Measurements from ENCODE around the gene HOXA6. TPM values are rescaled to one million over a fixed set of nuclear protein-coding genes. Genes with fewer than 3 reads are reported as not detected.

Gene HOXA6
- total RNA-seq, 1 donor from 2014 or later: 0.07 TPM

DNA sequence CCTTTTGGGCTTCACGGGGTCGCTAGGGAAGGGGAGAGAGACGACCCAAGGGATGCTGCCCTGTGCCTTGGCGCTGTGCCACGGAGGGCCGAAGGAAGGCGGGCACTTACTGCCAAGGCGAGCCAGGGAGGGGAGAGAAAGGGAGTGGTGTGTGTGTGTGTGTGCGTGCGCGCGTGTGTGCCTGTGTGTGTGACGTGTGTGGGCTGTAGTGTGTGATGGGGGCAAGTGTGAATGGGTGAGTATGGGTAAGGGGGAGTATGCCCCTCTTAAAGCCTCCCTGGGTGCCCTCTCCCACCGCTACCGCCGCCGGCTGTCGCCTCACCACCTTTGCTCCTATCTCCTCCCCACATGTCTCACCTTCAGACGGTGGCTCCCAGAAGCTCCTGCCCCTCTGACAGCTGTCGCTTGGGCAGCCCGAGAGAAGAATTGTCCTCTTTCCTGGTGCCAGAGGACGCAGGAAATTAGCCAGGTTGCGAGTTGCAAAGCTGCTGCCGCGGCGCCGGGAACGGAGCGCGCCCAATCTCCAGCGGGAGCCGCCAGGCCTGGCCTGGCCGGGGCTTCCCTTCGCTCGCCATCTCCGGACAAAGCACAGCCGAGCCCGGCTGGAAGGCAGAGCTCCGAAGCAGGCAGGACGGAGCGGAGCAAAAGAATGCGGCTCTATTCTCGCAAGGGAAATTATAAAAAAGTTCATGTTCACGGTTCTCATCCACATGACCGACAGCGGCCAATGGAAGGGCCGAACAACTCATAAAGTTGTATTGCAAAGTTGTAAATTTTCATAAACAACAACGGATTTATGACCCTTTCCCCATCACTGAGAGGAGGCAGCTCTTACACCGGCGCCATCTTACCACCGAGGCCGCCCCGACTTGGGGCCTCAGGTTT is 4.6 kb upstream of the HOXA6 start, which contains the start of gene HOXA3:
Gene HOXA3, minus strand, starts transcription at position 653 of the 885 bp plus-strand sequence. CDS start 41,943 bp downstream, outside the sequence.
- DNase-seq (ENCODE audit: low read depth, low spot score): no peak

GRCh38 chr7:27151341-27151930 is 3.9 kb upstream of the HOXA6 start:
- no peak for DNase-seq (ENCODE audit: low read depth, low spot score)

DNA sequence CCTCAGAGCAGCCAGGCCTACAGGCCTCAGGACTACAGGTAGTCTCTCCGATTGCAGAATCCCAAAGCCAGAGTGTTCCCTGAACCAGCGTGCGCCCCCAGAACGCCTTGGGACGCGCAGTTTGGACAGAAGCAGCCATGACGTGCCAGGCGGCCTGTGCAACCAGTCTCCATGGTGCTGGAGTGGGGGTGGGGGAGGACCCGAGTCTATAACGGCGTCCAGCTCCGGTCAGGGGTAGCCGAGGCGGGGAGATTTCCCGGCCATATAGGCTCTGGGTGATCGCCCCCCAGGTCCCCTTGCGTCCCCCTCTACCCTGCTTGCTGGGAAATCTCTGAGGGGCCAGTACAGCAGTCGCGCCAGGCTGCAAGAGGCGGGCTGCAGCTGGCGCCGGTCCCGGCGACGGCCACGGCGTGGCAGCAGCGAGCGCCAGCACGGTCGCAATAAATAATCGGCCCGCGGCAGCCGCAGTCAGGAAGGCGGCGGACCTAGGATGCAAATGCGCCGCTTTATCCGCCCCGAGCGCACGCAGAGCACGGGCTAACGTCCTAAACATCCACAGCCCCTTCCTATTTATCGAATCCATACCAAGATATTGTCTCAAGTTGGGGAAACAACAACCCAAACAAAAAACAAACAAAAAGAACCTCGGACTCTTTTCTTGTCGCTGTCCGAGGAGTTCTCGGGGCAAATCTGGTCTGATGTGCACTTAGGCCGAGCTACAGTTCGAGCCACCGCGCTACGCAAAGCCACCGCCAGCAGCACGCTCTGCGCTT is 3.2 kb upstream of the HOXA6 start:
- DNase-seq (ENCODE audit: low read depth, low spot score): no peak

GRCh38 chr7:27149842-27150567 is 2.4 kb upstream of the HOXA6 start:
- no peak for DNase-seq (ENCODE audit: low read depth, low spot score)

GRCh38 chr7:27148756-27149641 is 1.4 kb upstream of the HOXA6 start:
- no peak for DNase-seq (ENCODE audit: low read depth, low spot score)

- DNase-seq (ENCODE audit: low read depth, low spot score): no peak
Measured at GRCh38 chr7:27148031-27148755, 619 bp upstream of the HOXA6 start.

DNA sequence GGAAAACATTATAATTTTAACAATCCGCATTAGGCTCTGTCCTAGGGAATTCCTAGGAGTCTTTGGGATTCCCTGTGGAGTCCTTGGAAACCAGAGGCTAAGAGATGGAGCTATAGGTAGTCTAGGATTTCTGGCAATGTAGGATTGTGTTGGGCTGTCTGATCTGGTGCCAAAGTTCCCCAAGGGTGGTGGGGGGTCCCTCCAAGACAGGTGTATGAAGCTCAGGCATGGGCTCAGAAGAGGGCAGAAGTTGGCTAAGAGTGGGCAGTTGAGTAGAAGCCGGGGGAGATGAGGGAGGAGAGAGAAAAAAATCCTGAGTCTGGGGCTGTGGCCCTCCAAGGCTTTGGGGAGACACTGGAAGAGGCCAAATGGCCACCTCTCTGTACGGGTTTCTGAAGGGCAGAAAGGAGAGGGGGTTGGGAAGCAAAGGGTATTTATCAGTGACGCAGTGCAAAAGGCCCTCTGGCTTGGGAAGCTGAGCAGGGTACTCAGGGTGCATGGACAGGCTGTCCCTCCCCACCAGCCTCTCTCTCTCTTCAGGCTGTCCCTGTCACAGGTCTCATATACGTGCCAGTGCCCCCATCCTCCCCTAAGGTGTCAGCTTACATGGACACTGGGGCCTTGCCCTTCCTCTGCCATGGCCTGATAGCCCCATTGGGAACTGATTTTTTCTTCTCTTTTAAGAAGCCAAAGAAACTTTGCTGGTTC is 929 bp downstream of the HOXA6 start:
- DNase-seq (ENCODE audit: low read depth, low spot score): no peak

DNA sequence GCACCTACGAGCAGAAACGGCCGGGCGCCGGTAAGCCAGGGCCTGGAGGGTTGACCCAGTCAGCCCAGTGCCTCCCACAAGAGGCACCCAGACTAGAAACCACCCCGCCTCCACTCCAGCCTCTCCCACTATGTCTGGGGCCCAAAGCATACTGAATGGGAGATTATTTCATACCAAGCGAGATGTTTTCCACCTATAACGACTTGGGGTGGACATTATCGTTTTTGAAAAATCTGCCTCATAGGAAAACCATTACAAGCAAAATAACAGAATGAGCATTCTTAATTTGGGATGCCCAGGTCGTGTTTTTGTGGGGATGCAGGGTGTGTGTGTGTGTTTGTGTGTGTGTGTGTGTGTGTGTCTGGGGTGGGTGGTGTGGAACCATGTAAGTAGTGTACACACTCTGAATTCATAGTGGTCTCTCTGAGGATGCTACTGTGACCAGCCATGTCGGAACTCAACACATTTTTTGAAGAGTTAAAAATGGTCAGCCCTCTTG is 1.6 kb downstream of the HOXA6 start:
- no peak for DNase-seq (ENCODE audit: low read depth, low spot score)

- DNase-seq (ENCODE audit: low read depth, low spot score): no peak
Measured at GRCh38 chr7:27145165-27145913, 2.2 kb downstream of the HOXA6 start.

DNA sequence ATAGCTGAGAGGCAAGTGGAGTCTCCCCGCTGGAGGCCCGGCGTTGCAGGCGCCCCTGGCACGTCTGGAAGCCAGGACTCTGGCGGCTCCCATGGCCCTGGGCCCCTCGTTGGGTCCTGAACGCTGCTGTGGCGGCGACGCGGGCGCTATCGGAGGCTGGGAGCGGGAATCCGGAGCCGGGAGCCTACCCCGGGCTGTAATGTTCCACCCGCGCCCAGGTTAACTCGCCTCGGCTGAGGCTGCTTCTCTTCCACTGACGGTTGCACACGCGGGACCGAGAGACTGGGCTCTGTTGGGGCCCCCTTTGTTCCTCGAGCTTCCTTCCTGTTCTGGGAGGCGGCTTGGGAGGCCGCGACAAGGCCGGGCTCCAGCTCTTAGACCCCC is 2.8 kb downstream of the HOXA6 start:
- DNase-seq (ENCODE audit: low read depth, low spot score): no peak

DNA sequence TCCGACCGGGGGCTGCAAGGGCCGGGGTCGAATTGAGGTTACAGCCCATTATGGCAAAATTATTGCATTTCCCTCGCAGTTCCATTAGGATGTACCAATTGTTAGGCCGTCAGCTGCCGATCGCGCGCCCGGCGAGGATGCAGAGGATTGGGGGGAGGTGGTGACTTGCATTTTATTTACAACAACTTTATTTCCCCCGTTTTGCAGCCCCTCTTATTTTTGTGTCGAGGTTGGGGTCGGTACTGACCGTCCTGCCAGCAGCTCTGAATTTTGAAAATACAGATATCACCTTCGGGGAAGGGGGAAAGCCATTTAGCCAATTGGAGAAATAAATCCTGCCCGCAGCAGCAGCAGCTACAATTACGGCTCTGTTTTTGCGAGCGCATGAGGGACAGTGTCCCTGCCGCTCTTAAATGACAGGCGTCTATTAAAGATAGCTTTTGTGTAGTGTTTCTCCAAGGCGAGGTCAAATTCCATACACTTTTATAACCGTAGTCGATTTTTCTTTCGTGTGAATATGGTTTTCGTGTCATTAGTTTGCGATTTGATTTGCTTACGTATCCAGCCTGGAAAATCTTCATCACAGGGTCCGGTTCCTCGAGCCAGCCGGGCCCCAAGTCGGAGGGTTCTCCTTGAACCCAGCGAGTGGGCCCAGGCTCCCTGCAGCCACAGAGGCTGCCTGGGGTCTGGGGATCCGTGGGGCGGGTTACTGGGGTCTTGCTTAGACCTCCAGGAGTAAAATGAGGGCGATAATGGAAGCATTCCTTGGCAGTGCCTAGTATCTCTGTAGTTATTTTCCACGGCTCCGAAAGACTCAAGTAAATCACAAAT is 3.4 kb downstream of the HOXA6 start:
- no peak for DNase-seq (ENCODE audit: low read depth, low spot score)

GRCh38 chr7:27143023-27143949 is 4.3 kb downstream of the HOXA6 start, which contains the start of gene HOXA5:
HOXA5 (minus strand) TSS chr7:27143681; CDS start chr7:27143607, 74 bp downstream.
- peak; percentile 79 for DNase-seq (ENCODE audit: low read depth, low spot score)

DNA sequence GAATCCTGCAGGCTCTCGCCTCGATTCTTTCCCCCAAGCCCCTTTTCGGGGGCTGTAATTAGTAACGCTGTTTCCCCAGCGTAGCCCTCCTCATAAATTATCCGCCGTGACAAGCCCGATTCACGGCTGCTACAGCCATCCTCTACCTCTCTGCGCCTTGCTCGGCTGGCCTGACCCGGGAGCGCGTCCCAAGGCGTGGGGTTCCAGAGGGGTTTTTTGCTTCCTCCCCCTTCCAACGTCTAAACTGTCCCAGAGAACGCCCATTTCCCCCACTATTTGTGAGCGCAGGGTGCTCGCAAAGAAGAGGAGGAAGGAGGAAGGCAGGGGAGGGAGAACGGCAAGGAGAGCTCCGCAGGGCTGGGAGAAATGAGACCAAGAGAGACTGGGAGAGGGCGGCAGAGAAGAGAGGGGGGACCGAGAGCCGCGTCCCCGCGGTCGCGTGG is 5.0 kb downstream of the HOXA6 start:
- DNase-seq (ENCODE audit: low read depth, low spot score): no peak

- DNase-seq (ENCODE audit: low read depth, low spot score): no peak
Measured at GRCh38 chr7:27141923-27142579, 5.5 kb downstream of the HOXA6 start.

- no peak for DNase-seq (ENCODE audit: low read depth, low spot score)
Measured at GRCh38 chr7:27141137-27141922, 6.2 kb downstream of the HOXA6 start.

Measured in pulmonary artery endothelial cell (primary cell).